Measurements from ENCODE around the gene SLC25A5.

SLC25A5 gene

DNA sequence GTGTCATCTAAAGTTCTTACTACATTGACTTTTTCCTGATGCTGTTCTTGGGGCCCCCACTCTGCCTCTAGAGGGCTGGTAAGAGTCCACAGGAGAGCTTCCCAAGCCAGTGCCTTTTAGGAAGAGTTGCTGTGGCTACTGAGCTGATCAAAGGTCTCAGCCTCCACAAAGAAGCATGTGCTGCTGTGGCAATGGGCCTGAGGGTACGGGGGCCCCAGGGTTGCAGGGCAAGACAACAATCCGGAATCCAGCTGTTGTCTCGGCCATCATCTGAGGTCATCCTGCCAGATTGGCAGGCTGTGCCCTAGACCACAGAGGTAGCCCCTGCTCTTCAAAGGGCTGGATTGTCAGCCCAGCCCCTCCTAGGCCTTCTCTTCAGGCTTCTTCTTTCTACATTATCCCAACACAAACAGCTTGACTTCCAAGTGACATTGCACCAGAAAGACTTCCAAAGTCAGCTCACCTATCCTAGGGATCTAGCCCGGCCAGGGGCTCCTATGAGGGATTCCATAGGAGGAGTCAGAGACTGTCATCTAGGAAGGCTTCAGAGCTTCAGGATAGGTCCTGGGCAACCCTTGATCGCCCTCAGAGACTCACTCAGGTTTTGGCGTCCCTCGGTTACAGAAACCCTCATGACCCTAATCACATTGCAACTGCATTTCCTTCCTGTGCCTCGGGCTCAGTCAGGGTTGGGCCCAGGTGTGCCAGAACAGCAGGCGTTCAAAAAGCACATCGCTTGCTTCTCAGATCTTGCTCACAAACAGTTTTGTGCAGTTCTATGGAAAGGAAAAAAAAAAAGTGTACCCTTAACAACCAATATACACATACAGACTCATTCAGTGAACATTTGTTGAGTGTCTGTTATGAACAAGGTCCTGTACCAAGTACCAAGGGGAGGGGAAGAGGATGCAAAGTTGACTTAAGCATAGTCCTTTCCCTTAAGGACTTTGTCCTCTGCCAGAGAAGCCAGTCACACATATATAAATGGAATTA, 27.8 kb downstream of the SLC25A5 start:
- TF ChIP-seq POLR2AphosphoS5 (IDR thresholded peaks at IDR 0.05; ENCODE audit: low read depth): no peak
- TF ChIP-seq, protein P1, sequence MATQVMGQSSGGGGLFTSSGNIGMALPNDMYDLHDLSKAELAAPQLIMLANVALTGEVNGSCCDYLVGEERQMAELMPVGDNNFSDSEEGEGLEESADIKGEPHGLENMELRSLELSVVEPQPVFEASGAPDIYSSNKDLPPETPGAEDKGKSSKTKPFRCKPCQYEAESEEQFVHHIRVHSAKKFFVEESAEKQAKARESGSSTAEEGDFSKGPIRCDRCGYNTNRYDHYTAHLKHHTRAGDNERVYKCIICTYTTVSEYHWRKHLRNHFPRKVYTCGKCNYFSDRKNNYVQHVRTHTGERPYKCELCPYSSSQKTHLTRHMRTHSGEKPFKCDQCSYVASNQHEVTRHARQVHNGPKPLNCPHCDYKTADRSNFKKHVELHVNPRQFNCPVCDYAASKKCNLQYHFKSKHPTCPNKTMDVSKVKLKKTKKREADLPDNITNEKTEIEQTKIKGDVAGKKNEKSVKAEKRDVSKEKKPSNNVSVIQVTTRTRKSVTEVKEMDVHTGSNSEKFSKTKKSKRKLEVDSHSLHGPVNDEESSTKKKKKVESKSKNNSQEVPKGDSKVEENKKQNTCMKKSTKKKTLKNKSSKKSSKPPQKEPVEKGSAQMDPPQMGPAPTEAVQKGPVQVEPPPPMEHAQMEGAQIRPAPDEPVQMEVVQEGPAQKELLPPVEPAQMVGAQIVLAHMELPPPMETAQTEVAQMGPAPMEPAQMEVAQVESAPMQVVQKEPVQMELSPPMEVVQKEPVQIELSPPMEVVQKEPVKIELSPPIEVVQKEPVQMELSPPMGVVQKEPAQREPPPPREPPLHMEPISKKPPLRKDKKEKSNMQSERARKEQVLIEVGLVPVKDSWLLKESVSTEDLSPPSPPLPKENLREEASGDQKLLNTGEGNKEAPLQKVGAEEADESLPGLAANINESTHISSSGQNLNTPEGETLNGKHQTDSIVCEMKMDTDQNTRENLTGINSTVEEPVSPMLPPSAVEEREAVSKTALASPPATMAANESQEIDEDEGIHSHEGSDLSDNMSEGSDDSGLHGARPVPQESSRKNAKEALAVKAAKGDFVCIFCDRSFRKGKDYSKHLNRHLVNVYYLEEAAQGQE (IDR thresholded peaks at IDR 0.05; ENCODE audit: insufficient replicate concordance, low read depth): no peak
- TF ChIP-seq, protein P2, sequence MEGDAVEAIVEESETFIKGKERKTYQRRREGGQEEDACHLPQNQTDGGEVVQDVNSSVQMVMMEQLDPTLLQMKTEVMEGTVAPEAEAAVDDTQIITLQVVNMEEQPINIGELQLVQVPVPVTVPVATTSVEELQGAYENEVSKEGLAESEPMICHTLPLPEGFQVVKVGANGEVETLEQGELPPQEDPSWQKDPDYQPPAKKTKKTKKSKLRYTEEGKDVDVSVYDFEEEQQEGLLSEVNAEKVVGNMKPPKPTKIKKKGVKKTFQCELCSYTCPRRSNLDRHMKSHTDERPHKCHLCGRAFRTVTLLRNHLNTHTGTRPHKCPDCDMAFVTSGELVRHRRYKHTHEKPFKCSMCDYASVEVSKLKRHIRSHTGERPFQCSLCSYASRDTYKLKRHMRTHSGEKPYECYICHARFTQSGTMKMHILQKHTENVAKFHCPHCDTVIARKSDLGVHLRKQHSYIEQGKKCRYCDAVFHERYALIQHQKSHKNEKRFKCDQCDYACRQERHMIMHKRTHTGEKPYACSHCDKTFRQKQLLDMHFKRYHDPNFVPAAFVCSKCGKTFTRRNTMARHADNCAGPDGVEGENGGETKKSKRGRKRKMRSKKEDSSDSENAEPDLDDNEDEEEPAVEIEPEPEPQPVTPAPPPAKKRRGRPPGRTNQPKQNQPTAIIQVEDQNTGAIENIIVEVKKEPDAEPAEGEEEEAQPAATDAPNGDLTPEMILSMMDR (IDR thresholded peaks at IDR 0.05; ENCODE audit: insufficient read depth, low read length): no peak
- no peak for TF ChIP-seq GABPA (IDR thresholded peaks at IDR 0.05; ENCODE audit: low read depth)
- no peak for TF ChIP-seq SPI1 (IDR thresholded peaks at IDR 0.05; ENCODE audit: borderline replicate concordance, low read depth)
- Histone ChIP-seq H3K27me3 (ENCODE audit: insufficient read depth, poor library complexity, severe bottlenecking) (no peaks in the 10 kb centered on the region), H3K4me3 (replicated peaks; ENCODE audit: insufficient read depth, low read length) (no peak overlapping the region), H3K27ac (replicated peaks) (peak overlapping the region; percentile 41)
- DNase-seq (ENCODE audit: low read depth in 1 of 2, low spot score in 1 of 2): peak in 1 of 2 experiments; percentile 13

DNA sequence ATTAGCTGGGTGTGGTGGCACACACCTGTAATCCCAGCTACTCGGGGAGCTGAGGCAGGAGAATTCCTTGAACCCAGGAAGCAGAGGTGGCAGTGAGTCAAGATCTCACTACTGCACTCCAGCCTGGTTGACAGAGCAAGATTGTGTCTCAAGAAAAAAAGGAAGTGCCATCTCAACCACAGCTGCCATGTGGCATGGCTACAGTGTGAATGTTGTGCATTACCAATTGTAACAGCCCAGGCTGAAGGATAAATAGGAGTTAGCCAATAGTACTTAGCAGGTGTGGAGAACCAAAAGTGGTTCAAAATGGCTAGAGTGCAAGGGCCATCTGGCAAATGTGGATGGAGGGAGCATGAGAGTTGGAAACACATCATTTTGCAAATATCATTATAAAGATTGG, 28.9 kb downstream of the SLC25A5 start:
- peak; percentile 96 for TF ChIP-seq SPI1 (IDR thresholded peaks at IDR 0.05; ENCODE audit: borderline replicate concordance, low read depth)
- peak; percentile 48; the same call in 1 of the 2 replicates for TF ChIP-seq POLR2AphosphoS5 (IDR thresholded peaks at IDR 0.05; ENCODE audit: low read depth)
- TF ChIP-seq, protein P1 (IDR thresholded peaks at IDR 0.05; ENCODE audit: insufficient replicate concordance, low read depth): no peak
- H3K4me3 ChIP-seq (replicated peaks; ENCODE audit: insufficient read depth, low read length): no peak overlapping the region
- H3K27me3 ChIP-seq (ENCODE audit: insufficient read depth, poor library complexity, severe bottlenecking): no peaks in the 10 kb centered on the region
- peak; percentile 53 to 82 for DNase-seq (ENCODE audit: low read depth in 1 of 2, low spot score in 1 of 2)
- H3K27ac ChIP-seq (replicated peaks): peak overlapping the region; percentile 41

DNA sequence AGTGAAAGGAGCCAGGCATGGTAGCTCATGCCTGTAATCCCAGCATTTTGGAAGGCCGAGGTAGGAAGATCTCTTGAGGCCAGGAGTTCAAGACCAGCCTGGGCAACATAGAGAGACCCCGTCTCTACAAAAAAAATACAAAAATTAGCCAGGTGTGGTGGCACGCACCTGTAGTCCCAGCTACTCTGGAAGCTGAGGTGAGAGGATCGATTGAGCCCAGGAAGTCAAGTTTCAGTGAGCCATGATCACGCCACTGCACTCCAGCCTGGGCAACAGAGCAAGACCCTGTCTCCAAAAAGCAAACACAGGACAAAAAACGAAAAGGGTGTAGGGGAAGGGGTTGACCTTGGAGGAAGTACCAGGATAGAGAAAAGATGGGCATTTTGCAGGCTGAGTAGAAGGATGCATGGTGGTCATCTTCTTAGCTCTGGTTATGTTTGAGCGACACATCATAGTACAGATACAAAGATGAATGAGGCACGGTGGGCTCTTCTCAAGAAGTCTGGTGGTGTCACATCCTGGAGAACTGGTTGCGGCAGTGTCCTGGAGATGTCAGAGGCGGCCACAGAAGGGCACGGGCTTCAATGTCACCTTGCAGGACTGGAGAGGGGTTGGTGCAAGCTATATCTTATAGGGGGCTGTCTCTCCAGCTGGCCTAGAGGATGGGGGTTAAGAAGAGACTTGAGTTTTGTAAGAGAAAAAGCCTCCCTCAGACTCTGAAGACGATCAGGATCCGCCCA, 32.0 kb downstream of the SLC25A5 start:
- no peak for DNase-seq (ENCODE audit: low read depth in 1 of 2, low spot score in 1 of 2)
- TF ChIP-seq, protein P1 (IDR thresholded peaks at IDR 0.05; ENCODE audit: insufficient replicate concordance, low read depth): no peak
- TF ChIP-seq, protein P2 (IDR thresholded peaks at IDR 0.05; ENCODE audit: insufficient read depth, low read length): no peak
- TF ChIP-seq GABPA (IDR thresholded peaks at IDR 0.05; ENCODE audit: low read depth) (no peak), POLR2AphosphoS5 (IDR thresholded peaks at IDR 0.05; ENCODE audit: low read depth) (no peak), SPI1 (IDR thresholded peaks at IDR 0.05; ENCODE audit: borderline replicate concordance, low read depth) (no peak)
- H3K27ac ChIP-seq (replicated peaks): no peak overlapping the region
- no peaks in the 10 kb centered on the region for H3K27me3 ChIP-seq (ENCODE audit: insufficient read depth, poor library complexity, severe bottlenecking)
- H3K4me3 ChIP-seq (replicated peaks; ENCODE audit: insufficient read depth, low read length): no peak overlapping the region

All from HL-60 (cell line).